ENCODE results near the gene YBX1.

DNA sequence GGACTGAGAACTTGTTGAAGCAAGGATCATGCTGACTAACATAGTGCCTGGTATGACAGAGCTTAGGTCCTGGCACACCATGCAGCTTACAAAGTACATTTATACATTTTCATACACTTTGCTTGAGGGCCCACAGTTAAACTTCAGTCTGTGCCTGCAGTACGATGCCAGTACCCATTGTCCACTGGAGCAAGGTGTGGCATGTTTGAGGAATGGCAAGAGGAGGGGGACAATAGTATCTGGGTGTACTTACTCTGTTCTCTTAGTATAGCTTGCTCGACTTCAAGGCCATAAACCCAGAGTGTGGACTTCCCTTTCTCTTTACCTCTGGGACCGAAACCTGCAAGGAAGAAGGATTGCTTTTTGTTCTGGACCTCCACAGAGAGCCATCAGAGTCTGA lies 6.8 kb upstream of the YBX1 start:
- TF ChIP-seq, protein P1, sequence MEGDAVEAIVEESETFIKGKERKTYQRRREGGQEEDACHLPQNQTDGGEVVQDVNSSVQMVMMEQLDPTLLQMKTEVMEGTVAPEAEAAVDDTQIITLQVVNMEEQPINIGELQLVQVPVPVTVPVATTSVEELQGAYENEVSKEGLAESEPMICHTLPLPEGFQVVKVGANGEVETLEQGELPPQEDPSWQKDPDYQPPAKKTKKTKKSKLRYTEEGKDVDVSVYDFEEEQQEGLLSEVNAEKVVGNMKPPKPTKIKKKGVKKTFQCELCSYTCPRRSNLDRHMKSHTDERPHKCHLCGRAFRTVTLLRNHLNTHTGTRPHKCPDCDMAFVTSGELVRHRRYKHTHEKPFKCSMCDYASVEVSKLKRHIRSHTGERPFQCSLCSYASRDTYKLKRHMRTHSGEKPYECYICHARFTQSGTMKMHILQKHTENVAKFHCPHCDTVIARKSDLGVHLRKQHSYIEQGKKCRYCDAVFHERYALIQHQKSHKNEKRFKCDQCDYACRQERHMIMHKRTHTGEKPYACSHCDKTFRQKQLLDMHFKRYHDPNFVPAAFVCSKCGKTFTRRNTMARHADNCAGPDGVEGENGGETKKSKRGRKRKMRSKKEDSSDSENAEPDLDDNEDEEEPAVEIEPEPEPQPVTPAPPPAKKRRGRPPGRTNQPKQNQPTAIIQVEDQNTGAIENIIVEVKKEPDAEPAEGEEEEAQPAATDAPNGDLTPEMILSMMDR (IDR thresholded peaks at IDR 0.05; ENCODE audit: low read depth, low read length, poor library complexity, severe bottlenecking), result no peak
- no peak for TF ChIP-seq EZH2phosphoT487 (IDR thresholded peaks at IDR 0.05; ENCODE audit: borderline replicate concordance, low read length)
